HG03378 (cell line): ENCODE measurements around the gene GNG14.
"Not testable (repeated sequence)": the region's sequence is repeated elsewhere in the genome, so short reads cannot be mapped to it uniquely, and the experiment has no call there.

Source experiments
- ATAC-seq: cut with Tn5 transposase; IDR thresholded peaks from one replicate; pipeline ENCODE4 v1.9.1; 2021; ENCODE audit warnings: mild to moderate bottlenecking, moderate library complexity; ENCODE audit not compliant: unreplicated experiment

The GNG14 gene

DNA sequence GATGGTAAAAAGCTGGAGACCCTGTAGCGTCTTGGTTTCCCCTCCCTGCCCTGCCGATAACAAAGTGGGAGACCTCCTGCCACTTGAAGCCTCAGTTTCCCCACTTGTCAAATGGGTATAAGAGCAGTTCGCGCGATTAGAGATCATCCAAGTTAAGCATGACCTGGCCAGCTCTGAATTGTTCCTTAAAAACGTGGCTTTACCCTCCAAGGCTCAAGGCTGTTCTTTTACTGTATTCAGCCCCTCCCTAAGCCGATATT is 35.5 kb downstream of the GNG14 start:
- no peak for ATAC-seq

DNA sequence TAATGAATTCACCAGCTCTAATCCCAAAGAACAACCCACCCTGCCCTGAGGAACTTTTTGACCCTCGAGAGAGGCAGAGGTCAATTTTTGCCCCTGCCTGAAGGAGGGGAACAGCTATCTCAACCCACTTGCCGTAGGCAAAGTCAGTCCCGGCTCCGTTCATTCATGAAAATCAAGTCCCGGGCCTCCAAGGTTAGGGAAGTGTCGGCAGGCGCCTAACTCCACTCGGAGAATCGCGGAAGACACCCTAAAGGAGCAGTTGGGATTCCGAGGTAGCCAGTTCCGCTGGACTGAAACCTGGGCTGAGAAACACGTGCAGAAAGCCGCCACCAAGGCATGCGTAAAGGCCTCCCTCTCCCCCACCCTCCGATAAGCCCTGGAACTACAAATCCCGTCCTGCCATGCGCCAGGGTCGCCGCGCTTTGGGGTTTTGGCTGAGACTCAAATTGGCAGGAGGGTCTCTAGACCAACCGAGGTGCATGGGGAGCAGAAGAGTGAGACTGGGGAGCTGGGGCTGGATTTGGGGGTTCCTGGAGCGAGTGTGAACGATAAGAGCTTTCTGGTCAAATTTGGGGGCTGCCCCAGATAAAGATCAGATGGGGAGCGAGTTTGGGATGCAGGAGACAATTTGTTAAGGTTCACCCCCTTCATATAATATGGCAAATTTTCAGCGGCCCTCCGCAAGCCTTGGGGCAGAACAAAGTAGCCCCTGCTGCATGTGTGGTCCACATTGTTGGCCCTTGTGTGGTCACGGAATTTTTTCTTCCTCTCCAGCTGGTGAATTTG is 36.0 kb downstream of the GNG14 start, which contains the start of gene TNPO2:
TNPO2 (minus strand) TSS at position 292 of the 786 bp plus-strand sequence. CDS start 2,955 bp downstream, outside the sequence.
- ATAC-seq, result no peak

DNA sequence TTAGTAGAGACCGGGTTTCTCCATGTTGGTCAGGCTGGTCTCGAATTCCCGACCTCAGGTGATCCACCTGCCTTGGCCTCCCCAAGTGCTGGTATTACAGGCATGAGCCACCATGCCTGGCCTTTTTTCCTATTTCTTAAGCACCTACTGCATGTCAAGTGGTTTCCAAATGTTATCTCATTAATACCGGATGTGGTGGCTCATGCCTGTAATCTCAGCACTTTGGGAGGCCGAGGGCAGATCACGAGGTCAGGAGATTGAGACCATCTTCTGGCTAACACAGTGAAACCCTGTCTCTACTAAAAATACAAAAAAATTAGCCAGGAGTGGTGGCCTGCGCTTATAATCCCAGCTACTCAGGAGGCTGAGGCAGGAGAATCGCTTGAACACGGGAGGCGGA is 37.8 kb downstream of the GNG14 start:
- not testable (repeated sequence) for ATAC-seq

DNA sequence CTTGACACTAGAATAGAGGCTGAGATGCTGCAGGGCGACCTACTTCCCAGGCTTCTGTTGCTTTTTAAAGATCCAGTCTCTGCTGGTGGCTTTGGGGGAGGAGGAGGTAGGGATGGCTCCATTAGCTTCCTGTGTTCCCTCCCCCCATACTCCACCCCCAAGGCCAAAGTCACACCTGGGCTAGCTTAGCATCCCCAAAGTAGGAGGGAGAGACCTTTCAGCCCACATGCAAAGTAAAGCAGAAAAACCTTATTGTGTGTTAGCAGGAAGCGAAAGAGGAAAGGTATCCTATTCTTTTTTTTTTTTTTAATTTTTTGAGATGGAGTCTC is 39.2 kb downstream of the GNG14 start:
- ATAC-seq, result no peak

DNA sequence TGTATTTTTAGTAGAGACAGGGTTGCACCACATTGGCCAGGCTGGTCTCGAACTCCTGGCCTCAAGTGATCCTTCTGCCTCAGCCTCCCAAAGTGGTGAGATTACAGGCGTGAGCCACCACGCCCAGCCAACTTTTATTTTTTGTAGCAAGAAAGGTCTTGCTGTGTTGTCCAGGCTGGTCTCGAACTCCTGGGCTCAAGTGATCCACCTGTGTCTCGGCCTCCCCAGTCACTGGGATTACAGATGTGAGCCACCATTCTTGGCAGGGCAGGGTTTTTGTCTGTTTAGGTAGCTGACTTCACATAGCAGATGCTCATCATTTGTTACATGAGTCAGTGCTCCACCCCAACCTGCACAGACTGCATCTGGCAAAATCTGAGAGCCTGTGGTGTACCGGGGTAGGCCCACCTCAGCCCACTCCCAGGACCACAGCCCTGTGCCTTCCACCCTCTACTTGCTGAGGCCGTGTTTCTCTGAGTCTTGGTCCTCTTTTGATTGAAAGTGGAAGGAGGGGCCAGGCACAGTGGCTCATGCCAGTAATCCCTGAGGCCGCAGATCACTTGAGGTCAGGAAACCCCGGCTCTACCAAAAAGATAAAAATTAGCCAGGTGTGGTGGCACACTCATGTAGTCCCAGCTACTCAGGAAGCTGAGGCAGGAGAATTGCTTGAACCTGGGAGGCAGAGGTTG is 40.1 kb downstream of the GNG14 start:
- ATAC-seq, result no peak

DNA sequence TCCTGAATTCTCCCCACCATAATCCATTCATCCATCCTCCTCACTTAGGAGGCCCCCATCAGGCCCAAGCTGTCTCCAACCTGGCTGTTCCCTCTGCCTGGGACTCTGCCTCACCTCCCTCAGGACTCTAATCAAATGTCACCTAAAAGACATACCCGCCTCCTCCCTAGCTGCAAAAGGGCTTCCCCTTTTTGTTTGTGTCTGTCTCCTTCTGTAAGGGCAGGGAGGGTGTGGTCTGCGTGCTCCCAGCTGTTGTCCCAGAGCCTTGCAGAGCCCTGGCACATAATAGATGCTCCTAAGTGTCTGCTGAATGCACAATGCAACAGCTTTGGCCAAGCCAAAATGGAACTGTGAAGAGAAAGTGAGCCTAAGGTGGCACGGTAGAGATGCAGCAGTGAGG is 42.3 kb downstream of the GNG14 start:
- ATAC-seq, result no peak

DNA sequence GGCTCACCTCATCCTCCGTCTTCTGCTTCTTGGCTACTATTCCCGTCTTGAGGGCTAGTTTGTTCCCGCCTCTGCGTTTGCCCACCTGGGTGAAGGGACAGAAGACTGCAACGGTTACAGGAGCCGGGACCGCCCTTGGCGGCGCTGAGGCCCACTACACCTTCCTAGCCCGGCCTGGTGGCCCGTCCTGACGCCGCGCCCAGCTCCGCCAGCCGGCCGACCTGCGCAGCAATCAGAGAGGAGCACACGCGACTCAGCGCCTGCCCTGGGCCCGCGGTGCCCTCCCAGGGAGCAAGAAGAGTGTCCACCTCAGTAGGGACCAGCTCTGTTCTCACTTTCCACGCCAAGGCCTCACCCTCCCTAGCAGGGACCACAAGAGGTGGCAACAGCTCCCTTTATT is 43.5 kb downstream of the GNG14 start:
- ATAC-seq, result no peak

DNA sequence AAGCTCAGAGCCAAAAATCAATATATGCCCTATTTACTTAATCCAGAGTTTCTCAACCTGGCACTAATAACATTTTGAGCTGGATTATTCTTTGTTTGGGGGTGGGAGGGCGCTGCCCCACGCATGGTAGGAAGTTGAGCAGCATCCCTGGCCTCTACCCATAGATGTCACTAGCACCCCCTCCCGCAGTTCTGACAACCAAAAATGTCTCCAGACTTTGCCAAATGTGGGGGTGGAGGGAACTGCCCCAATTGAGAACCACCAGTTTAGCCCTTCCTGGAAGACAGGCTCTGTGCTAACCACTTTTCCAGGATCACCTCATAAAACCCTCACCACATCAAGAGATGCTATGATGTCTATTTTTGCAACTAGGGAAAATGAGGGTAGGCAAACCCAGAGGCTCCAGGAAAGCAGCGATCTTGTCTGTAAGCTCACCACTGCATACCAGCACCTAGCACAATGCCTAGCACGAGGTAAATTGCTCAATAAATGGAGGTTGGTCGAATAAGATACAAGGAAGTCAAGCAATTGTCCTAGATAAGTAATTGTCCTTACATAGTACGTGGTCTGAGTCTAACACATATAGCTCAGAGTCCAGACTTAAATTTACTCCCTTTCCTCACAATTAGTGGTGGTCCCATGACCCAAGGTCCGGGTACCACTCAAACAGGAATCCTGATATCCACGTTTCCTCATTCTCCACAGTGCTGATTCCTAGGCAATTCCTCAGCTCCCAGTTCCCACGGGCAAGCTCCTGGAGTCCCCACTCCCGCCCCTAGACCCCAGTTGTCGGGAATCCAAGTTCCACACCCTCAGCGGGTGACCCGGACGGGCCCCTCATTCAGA is 45.8 kb downstream of the GNG14 start:
- ATAC-seq, result no peak

DNA sequence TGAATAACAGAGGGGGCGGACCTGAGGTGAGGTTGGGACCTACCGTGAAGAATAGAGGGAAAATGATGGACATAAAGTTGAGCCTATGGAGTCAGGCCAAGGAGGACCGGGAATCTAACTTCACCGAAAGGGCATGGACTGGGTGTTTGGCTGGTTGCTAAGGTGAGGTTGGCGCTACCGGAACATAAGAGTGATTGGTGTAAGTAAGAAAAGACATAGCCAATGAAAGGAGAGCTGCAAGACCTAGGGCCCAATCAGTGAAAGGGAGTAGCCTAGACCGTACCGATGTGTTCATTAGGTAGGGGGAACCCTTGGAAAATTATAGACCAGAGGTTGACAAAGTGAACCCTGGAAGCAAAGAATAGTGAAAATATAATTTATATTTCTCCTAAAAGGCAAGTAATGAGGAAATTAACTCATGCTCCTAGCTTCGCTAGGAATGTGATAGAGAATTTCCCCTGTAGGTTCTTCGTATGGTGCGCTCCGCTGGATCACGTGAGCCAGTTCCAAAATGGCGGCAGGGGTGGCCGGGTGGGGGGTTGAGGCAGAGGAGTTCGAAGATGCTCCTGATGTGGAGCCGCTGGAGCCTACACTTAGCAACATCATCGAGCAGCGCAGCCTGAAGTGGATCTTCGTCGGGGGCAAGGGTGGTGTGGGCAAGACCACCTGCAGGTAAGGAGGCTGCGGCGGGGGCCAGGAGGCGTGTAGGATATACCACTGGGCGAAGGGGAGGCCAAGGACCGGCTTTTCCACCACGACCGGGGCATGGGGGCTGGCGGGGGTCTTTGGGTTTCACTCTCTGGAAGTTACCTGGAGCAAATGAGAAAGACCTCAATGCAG is 49.4 kb downstream of the GNG14 start, which contains the start of gene GET3:
GET3 (plus strand) TSS at position 503 of the 840 bp plus-strand sequence; CDS start at position 512, 9 bp downstream.
- ATAC-seq, result peak; percentile 83

DNA sequence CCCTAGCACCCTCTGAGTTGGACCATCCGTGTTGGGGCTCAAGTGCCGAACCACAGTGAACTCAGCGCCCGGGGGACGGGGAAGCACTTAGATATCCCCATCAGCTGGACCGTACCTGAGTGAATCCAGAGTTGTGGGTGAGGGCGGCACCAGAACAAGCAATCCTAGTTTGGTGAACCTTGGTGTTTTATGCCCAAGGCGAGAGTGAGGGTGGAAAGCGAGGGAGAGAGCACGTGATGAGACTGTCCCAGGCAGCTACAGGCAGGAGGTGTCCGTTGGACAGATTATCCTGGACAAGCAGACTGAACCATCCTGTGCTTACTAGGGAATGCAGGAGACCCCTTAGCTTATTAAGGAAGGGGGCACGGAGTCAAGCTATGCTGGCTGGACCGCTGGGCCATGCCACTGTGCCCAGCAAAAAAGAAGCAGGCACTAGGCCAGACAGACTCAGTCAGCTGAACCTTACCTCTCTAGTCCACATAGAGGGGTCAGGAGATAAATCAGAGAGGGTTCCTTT is 50.1 kb downstream of the GNG14 start:
- no peak for ATAC-seq
